HG03460 (cell line): ENCODE data around the gene TRMT2B.
"Not testable (repeated sequence)": the region's sequence is repeated elsewhere in the genome, so short reads cannot be mapped to it uniquely, and the experiment has no call there.

Source experiments
- ATAC-seq: cut with Tn5 transposase; IDR thresholded peaks from one replicate; pipeline ENCODE4 v1.9.1; 2021; ENCODE audit not compliant: unreplicated experiment

TRMT2B gene

DNA sequence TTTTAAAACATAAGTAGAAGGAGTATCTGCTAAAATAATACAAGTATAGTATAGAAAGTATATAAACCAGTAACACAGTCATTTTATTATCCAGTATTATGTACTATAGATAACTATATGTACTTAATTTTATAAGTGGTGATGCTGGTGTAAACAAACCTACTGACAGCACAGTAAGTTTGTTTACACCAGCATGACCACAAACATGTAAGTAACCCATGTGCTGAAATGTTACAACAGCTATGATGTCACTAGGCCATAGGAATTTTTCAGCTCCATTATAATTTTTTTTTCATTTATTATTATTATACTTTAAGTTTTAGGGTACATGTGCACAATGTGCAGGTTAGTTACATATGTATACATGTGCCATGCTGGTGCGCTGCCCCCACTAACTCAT, 39.9 kb downstream of the TRMT2B start:
- not testable (repeated sequence) for ATAC-seq

DNA sequence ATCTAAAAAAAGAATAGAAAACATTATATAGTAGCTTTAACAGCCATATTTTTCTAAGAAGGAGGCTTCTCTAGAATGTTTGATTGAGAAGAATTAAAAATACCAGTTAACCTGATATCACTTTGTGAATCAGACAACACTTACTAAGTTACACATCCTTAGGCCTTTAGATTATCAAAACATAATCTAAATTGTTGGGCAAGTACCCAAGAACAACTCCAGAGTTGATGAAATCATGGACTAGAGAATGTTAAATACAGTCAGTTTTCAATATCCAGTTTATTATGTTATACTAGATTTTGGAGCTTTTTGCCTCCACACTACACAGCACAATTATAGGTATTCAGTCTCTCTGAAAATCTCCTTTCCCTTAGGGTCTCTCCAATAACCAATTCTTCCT, 42.8 kb downstream of the TRMT2B start:
- ATAC-seq: no peak

DNA sequence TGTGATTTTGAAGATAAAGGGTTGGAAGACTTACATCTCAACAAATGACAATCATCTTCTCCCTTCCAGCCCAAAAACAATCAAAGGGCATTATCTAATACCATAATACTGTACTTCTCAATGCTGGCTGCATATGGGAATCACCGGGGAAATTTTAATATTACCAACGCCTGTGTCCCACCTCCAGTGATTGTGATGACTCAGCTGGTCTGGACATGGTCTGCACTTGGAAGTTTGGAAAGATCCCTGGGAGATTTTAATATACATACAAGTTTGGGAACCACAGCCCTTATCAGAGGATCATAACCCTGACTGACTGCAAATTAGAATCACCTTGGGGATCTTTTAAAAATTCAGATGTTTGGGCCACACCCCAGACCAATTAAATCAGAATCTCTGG, 52.5 kb downstream of the TRMT2B start:
- ATAC-seq: no peak

DNA sequence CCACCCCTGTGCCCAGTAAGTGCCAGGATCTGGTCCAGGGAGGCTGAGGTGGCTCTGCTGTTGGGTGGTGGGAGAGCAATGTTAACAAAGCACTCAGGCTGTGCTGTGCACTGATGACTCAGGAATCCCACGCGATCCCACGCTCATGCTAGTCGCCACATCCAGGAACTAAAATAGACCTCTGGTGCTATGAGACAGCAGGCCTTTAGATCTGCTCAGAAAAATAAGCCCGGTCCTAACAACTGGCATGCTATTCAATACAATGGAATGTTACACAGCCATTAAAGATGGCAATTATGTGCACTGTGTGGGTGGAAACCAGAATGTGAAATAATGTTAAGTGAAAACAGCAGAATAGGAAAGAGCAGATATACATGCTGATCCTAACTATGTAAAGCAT, 56.4 kb downstream of the TRMT2B start:
- ATAC-seq: no peak

DNA sequence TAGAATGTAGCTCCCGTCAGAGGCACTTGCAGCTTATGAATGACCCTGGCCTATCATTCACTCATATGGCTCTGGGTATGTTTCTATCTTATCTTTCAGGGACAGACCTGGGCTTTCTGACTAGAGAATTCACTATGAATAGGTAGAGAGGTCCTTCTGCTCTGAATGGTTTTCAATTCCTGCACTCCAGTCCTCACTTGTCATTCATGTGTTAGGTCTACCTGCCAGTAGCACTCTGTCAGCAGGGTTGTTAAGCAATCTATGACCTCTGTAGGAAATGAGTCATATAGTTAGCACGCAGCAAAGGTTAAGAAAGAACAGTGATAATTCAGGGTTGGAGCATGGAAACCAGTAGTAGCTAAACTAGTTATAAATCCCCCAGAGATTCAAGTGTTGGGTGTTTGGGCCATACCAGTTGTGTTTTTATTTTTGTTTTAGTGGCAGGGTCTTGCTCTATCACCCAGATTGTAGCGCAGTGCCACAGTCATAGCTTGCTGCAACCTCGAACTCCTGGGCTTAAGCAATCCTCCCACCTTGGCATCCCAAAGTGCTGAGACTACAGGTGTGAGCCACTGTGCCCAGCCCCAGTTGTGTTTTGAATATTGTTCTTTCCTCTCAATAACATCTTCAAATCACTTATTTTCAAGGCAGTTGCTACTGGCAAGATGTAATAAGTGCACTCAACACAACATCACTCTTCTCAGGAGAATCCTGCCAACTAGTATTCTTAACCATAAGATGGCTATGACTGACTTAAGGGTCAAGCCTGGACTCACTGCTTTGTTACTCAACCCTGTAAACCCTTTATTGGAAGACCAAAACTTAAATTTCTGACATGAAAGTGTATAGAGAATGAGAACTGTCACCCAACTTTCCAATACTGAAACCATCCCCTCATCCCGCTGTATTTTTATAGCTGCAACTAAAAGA, 57.3 kb downstream of the TRMT2B start:
- peak; percentile 86 for ATAC-seq

DNA sequence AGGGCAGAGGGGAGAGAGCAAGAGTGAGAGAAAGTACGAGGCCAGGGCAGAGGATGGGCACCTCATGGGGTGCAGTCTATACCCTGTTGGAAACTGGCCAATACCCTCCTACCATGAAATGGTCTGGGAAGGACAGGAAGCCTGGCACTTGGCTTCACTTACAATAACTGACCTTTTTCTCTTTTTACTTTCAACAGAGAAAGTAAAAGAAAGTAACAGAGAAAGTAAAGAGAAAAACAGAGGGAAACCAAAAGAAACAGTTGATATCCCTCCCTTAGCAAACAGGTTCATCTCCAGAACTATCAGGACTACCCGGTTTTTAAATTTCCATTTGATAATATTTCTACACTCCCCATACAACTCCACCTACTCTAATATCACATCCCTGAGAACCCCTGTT, 61.8 kb downstream of the TRMT2B start:
- ATAC-seq: no peak

DNA sequence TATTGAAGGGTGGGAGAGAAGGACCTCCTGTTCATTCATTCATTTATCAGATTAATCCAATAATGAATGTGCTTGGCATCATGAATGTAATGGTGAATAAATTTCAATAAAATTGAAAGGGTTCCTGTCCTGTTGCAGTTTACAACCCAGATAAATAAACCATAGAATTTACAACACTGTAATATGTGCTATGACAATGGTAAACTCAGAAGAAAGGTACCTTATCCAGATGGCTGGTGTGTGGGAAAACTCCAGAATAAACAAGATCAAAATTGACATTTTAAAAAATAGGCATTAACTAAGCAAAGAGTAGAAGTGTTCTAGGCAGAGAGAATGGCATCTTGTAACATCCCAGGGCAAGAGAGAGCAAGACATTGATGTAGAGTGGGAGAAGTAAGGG, 67.1 kb downstream of the TRMT2B start:
- no peak for ATAC-seq

DNA sequence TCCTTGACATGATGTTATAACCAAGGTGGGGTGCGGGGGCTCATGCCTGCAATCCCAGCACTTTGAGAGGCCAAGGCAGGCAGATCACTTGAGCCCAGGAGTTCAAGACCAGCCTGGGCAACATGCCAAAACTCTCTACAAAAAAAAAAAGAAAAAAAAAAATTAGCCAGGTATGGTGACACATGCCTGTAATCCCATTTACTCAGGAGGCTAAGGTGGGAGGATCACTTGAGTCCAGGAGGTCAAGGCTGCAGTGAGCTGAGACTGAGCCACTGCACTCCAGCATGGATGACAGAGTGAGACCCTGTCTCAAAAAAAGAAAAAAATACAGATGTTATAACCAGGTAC, 70.4 kb downstream of the TRMT2B start:
- ATAC-seq: not testable (repeated sequence)

DNA sequence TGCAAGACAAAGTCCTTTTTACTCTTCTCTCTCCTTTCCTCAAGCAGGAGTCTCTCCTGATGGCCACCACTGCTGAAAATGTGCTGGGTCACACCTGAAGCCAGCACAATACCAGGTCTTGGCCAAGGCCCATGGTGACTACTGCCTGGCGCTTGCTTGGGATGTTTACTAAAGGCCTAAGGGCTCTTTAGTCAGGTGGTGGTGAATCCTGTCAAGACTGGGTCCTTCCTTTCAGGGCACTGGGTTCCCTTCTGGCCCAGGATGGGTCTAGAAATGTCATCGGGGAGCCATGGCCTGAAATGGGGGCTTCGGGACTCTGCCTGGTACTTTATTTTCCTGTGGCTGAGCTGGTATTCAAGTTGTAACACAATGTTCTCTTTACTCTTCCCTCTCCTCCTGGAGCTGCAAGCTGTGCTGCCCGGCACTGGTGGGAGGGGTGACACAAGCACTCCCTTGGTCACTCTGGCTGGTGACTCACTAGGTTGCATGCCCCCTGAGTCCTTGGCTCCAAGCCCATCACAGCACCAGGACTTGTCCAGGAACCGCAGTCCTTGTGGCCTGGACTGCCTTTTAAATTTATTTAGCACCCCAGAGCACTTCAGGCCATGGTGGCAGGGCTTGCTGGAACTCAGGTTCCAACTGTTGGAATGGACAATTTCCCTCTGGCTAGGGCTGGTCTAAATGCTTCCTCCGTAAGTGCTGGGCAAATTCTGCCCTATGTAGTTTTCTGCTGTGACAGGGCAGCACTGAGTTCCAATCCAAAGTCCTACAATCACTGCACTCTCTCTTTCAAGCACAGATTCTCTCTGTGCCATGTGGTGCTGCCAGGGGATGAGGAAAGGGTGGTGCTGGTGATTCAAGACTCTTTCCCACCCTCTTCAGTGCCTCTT, 71.1 kb downstream of the TRMT2B start:
- no peak for ATAC-seq

DNA sequence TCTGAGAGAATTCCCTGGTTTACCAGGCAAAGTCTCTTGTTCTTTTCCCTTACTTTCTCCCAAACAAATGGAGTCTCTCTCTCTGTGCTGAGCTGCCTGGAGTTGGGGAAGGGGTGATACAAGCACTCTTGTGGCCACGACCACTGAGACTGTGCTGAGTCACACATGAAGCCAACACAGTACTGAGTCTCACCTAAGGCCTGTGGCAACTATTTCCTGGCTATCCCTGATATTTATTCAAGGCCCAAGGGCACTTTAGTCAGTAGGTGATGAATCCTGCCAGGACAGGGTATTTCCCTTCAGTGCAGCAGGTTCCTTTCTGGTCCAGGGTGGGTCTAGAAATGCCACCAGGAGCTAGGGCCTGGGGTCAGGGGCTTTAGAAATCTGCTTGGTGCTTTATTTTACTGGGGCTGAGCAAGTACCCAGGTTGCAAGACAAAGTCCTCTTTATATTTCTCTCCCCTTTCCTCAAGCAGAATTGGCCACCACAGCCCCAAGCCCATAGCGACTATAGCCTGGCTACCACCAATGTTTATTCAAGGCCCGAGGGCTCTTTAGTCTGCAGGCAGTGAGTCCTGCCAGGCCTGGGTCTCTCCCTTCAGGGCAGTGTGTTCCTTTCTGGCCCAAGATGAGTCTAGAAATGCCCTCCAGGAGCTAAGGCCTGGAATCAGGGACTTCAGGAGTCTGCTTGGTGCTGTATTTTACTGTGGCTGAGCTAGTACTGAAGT, 71.9 kb downstream of the TRMT2B start:
- no peak for ATAC-seq

DNA sequence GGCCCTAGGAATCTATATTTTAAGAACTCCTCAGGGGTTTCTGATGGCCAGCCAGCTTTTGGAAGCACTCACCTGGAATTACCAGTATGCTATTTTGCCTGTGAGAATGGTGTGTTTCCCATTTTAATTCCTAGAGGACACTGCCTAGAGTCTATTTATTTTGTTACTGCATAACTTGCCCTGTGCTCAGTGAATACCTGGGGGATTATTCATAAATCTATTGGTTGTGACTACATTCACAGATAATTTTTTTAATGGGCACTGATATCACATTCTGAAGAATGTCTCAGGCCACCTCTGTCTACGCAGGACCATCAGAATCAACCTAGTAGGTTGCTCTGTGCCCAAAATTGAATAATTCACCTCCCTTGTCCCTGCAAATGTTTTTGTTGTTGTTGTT, 75.7 kb downstream of the TRMT2B start:
- ATAC-seq: no peak

DNA sequence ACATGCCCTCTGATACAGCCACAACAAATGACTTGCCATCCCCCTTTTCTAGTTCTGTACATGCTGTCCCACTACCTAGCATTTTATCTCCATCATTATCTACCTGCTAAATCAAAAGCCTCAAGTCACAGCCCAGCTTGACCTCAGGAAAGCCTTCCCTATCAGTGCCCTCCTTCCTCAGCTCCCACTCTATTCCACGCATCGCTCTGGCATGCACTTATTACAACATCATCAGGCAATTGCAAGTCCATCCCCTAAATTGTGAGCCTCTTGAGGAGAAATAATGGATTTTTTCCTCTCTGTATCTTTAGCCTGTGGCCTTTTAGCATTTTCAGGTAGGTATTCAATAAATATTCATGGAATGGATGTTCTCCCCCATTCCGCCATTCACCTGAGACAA, 76.7 kb downstream of the TRMT2B start:
- ATAC-seq: no peak

DNA sequence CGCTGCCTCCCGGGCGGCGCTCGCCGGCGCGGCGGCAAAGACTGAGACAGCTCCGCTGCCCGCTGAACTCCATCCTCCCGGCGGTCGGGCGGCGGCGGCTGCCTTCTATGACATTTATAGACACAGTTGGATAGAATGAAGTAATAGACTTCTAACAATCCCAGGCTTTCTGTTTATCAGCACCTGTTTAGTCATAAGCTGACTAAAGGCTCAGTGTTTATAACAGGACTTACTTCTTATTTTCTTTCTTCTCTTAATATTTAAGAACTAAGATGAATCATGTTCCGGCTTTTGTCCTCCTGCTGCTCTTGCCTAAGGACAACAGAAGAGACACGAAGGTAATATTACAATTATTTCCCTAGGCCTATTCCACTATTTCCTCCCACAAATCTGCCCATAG, 78.5 kb downstream of the TRMT2B start:
- no peak for ATAC-seq

DNA sequence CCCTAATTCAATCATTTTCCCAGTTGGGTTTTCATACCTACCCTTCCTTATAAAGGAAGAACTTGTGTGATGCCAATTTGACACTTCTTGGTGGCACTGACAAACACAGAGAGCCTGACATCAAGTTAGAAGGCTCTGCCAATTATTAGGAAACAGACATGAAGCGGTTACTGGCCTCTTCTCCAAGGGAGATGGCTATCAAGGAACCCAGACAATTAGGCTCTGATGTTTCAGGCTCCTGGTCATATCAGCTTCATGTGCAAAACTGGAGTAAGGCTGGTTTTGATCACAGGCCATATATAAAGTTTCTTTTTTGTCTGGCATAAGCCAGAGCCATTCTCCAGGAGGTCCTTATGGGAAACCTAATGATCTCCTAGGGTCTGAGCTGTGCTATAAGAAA, 82.0 kb downstream of the TRMT2B start:
- no peak for ATAC-seq

DNA sequence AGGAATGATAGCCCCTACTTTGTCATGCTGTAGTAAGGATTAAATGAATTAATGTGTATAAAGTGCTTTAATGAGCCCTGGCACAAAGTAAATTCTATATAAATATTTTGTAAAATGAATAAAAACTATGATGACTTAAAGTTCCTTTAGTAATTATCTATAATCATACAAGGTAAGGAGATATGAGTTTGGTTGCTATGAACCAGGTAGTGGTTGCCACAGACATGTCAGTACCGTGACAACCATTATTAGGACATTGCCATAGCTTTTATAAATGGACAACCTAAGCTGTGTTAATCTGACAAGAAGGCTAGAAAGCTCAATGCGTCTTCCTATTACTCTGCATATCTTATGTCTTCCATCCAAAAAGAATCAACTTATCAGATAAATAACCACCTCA, 82.5 kb downstream of the TRMT2B start, which contains the start of gene ARL13A:
Gene ARL13A (plus strand): TSS at position 301 of the 400 bp plus-strand sequence. CDS start 3,982 bp downstream, outside the sequence.
- no peak for ATAC-seq

DNA sequence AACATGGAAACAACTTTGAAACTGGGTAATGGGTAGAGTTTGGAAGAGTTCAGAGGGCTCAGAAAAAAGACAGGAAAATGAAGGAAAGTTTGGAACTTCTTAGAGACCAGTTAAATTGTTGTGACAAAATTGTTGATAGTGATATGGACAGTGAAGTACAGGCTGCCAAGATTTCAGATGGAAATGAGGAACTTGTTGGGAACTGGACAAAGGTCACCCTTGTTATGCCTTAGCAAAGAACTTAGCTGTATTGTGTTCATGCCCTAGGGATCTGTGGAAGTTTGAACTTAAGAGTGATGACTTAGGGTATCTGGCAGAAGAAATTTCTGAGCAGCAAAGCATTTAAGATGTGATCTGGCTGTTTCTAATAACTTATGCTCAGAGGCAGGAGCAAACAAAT, 87.5 kb downstream of the TRMT2B start:
- ATAC-seq: no peak

DNA sequence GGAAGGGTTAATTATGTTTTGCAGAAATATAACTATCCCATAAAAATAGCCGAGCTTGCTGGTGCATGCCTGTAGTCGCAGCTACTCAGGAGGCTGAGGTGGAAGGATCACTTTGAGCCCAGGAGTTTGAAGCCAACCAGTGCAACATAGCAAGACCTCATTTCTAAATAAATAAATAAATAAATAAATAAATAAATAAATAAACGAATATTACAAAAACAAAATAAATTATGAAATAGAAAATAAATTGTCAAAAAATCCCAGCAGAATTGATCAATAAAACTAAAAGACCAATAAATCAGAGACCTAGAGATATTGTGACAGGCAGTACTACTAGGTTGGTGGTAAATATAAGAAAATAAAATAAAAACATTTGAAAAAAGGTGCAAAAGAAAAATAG, 89.1 kb downstream of the TRMT2B start:
- no peak for ATAC-seq
